Regular cardiac myocyte (primary cell): ENCODE data around the gene CCDC136. TPM values are rescaled to one million over a fixed set of nuclear protein-coding genes. Genes with fewer than 3 reads are reported as not detected.

Experiments
- total RNA-seq: library from RNA; depleted of rRNA; stranded (reverse); fragments of >200 nt; gene quantifications from 2 replicates; pipeline ENCODE4 v1.2.3, GENCODE V29; 2014

Gene CCDC136
- 2.9 and 7.6 TPM in 2 replicates for total RNA-seq

DNA sequence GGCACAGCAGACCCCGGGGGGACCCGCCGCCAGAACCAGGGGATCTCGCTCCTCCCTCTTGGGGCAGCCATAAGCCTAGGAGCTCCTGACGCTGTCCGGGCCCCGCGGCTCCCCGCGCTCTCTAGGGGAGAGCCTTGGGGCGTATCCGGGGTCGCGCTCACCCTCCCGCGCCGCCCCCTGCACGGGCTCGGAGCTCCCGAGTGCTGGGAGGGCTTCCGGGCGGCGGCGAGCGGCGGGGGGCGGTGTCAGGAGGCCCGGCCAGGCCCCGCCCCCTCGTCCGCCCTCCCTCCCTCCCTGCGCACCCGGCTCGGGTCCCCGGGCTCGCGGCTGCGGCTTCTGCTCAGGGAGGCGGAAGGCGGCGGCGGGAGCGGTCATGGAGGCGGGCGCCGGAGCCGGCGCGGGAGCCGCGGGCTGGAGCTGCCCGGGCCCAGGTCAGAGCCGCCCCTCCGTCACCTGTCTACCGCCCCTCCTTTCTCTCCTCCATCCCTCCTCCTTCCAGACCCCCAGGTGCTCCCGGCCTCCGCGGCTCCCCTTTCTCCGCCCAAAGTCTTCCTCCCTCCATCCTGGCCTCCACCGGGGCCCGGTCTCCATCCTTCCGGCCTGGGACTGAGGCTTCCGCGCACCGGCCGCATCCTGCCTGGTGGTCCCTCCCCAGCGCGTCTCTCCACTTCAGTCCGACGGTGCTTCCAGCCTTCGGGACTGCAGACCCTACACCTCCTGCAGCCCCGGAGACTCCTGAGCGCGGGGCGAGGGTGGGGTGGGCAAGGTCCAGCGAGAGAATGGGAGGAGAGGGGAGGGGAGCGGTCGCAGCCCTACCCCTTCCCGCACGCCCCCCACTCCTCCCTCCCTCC lies at the start of gene CCDC136:
CCDC136 (plus strand) TSS at position 848 of the 851 bp plus-strand sequence. CDS start 444 bp downstream, outside the sequence.

DNA sequence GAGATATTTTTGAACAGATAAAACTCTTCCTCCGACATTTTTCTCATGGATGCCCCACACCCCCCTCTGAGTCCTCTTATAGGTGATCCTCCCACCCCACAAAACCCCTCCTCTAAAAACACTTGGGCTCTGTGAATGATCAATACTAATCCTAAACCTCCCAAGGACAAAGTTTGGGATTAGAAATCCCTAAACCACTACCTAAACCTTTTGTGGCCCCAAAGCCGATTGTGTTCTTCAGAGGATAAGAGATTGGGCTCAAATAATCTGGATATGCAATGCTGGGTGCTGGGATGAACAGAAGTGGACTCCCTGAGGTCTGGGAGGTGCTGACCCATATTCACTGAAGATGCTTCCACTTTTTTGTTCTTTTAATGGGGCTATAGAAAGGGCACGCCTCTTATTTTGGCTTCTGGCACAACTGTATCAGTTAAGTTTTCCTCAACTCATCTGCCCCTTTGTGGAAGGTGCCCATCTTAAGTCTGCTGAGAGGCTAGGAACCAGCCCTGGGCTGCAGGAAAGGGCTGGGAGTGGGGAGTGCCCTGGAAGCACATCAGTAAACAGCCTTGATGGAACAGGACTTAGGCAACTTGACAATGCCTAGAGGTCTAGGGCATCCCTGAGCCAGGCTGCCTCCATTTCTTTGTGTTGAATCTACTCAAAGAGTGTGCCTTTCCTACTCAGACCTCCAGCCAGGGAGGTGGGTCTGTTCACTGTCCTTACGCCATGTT lies 15.9 kb upstream of the CCDC136 start, which contains the start of gene OPN1SW:
OPN1SW (minus strand) TSS at position 51 of the 731 bp plus-strand sequence; CDS start at position 38, 13 bp downstream.

DNA sequence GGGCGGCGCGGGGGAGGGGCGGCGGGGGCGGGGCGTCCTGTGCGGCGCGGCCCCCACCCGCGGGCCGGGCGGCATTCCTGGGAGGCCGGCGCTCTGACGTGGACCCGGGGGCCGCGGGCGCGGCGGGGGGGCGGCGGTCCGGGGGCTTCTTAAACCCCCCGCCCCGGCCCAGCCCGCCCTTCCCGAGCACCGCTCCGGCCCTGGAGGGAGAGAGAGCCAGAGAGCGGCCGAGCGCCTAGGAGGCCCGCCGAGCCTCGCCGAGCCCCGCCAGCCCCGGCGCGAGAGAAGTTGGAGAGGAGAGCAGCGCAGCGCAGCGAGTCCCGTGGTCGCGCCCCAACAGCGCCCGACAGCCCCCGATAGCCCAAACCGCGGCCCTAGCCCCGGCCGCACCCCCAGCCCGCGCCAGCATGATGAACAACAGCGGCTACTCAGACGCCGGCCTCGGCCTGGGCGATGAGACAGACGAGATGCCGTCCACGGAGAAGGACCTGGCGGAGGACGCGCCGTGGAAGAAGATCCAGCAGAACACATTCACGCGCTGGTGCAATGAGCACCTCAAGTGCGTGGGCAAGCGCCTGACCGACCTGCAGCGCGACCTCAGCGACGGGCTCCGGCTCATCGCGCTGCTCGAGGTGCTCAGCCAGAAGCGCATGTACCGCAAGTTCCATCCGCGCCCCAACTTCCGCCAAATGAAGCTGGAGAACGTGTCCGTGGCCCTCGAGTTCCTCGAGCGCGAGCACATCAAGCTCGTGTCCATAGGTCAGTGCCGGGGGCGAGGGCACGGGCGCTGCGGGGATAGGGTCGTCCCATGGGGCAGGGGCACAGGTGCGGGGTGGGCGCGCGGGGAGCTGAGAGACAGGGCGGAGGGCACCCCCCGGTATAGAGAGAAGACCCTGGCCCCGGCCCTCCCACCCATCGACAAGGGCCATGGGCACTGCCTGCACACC lies 38.7 kb downstream of the CCDC136 start, which contains the start of gene FLNC:
FLNC (plus strand) TSS at position 176 of the 947 bp plus-strand sequence; CDS start at position 408, 232 bp downstream.

DNA sequence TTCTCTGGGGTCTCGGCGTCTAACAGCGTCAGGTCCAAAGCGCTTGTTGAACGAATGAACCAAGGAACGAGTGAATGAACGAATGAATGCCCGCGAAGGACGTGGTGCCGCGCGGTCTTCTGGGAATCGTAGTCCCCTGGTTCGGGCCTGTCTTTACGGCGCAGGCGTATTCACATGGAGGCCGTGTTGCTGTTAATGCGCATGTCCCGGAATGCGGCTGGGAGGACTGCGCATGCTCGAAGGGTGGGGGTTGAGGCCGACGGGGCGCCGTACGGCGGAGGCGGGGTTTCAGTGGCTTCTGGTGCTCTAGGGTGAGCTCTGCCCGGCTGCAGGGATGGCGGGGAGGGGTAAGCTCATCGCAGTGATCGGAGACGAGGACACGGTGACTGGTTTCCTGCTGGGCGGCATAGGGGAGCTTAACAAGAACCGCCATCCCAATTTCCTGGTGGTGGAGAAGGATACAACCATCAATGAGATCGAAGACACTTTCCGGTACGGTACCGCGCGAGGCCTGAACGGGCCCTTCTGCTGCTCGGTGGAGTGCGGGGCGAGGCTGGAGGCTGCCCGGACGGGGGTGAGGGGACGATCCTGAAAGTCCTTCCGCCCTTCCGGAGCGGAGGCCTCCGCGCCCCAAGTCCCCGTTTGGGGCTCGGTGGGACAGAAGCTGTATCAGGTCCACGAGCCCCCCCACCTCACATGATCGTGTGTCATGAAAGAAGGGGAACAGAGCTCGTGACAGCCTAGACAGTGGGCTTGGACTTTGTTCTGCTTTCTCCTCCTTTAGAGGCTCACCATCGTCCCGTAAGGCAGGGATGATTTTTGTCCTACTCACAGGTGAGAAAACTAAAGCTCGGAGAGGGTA lies 71.0 kb downstream of the CCDC136 start, which contains the start of gene ATP6V1F:
ATP6V1F (plus strand) TSS at position 286 of the 862 bp plus-strand sequence; CDS start at position 335, 49 bp downstream.

Other genes starting within 250 kb of the CCDC136 start
- 0.28 and 0.38 TPM in 2 replicates for gene GARIN1A, start 119.7 kb upstream of the CCDC136 start, total RNA-seq
- gene CALU, start 52.6 kb upstream of the CCDC136 start, total RNA-seq, result 1,245 and 1,624 TPM in 2 replicates
- not detected in 2 replicates for gene OPN1SW, start 16.2 kb upstream of the CCDC136 start, total RNA-seq
- 176 and 417 TPM in 2 replicates for gene FLNC, start 38.4 kb downstream of the CCDC136 start, total RNA-seq
- 87.6 and 163 TPM in 2 replicates for gene ATP6V1F, start 70.9 kb downstream of the CCDC136 start, total RNA-seq
- gene KCP, start 118.7 kb downstream of the CCDC136 start, total RNA-seq, result 0.19 and 1.4 TPM in 2 replicates
- gene IRF5, start 146.0 kb downstream of the CCDC136 start, total RNA-seq, result under 0.01 and 0.56 TPM in 2 replicates